Left lung (tissue), 10 donors: ENCODE data around the gene RC3H1. TPM values are rescaled to one million over a fixed set of nuclear protein-coding genes. Genes with fewer than 3 reads are reported as not detected.

Experiments
- ATAC-seq: fragments of 200-7000 bp; cut with Tn5 transposase; one replicate; pipeline ENCODE4 v1.9.1; 2020; ENCODE audit warnings: moderate library complexity
- DNase-seq, 4 donors: peaks; one replicate each; pipeline ENCODE4 v3.0.0-alpha.2; 2013 to 2020
- H3K27ac ChIP-seq, 2 donors: fragments of 200-600 bp; sonication (generic) in 1 of 2; one replicate each; pipeline versions ENCODE4 v1.5.0 to v1.8.0; 2020 to 2021
- H3K27me3 ChIP-seq, 2 donors: fragments of 200-600 bp; sonication (generic) in 1 of 2; one replicate each; pipeline versions ENCODE4 v1.5.0 to v1.8.0; 2020 to 2021
- H3K36me3 ChIP-seq, 2 donors: fragments of 200-600 bp; sonication (generic) in 1 of 2; one replicate each; pipeline versions ENCODE4 v1.5.0 to v1.8.0; 2020 to 2021
- H3K4me1 ChIP-seq, 2 donors: fragments of 200-600 bp; one replicate each; pipeline ENCODE4 v1.8.0; 2021
- H3K4me3 ChIP-seq, 2 donors: fragments of 200-600 bp; sonication (generic) in 1 of 2; one replicate each; pipeline versions ENCODE4 v1.5.0 to v1.8.0; 2020 to 2021; ENCODE audit warnings: mild to moderate bottlenecking in 1 of 2
- H3K9me3 ChIP-seq, 2 donors: fragments of 200-600 bp; sonication (generic) in 1 of 2; one replicate each; pipeline versions ENCODE4 v1.5.0 to v1.8.0; 2020 to 2021
- CTCF ChIP-seq, 2 donors: fragments of 200-600 bp; sonication (generic) in 1 of 2; IDR thresholded peaks; one replicate each; pipeline versions ENCODE4 v1.5.0 to v1.8.0; 2021; ENCODE audit warnings: antibody characterized with exemption in 2 of 2
- intact Hi-C, 2 donors: fragments of 100-400 bp; cut with DNase I; formaldehyde crosslinking; loops; one replicate each; pipeline versions ENCODE4 v1.11.2 to v1.14.2; 2022
- polyA plus RNA-seq, 6 donors: library from polyadenylated mRNA; unstranded; fragments of 120-200 nt; gene quantifications; one replicate each; pipeline ENCODE4 v1.2.1, GENCODE V29; 2013; ENCODE audit not compliant: insufficient read length in 6 of 6
- total RNA-seq, 2 donors: library from RNA; stranded (reverse); fragmentation: NEBNext Ultra II Directional; extraction: Animal tissue kit (Norgen Biotek cat#: 25700); gene quantifications; one replicate each; pipeline ENCODE4 v1.2.1, GENCODE V29; 2021
- donor health status: DM: no; HTN: yes; CAD: no.
- donor health status: DM: no; HTN: no; CAD: no.

Gene RC3H1
- total and polyA plus RNA-seq, 8 donors, result 13.3 to 35.7 (median 14.0) TPM

- no peak for DNase-seq
- ATAC-seq, result no peak
- H3K9me3 ChIP-seq, result no peaks in the 10 kb centered on the region
- H3K27me3 ChIP-seq, result no peaks in the 10 kb centered on the region
- no peaks in the 10 kb centered on the region for H3K36me3 ChIP-seq
- TF ChIP-seq CTCF (IDR thresholded peaks at IDR 0.05), result no peak
- H3K4me3 ChIP-seq, result no peak overlapping the region
- H3K27ac ChIP-seq, result no peak overlapping the region
- no peaks in the 10 kb centered on the region for H3K4me1 ChIP-seq
- intact Hi-C loops, result no loop called here
These were observed 128.5 kb downstream of the RC3H1 start for GRCh38 chr1:173893611-173894010.

GRCh38 chr1:173889885-173890284 lies 132.3 kb downstream of the RC3H1 start:
- DNase-seq (no peak), ATAC-seq (no peak)
- Histone ChIP-seq H3K9me3 (no peaks in the 10 kb centered on the region), H3K27ac (no peak overlapping the region), H3K4me3 (no peak overlapping the region), H3K36me3 (peaks cover 0 to 17% of the 10 kb centered on the region in 2 donors), H3K27me3 (no peaks in the 10 kb centered on the region), H3K4me1 (peaks cover 0 to 9% of the 10 kb centered on the region in 2 donors)
- intact Hi-C loops, result no loop called here
- TF ChIP-seq CTCF (IDR thresholded peaks at IDR 0.05), result no peak

GRCh38 chr1:173888749-173889148 lies 133.4 kb downstream of the RC3H1 start:
- no peaks in the 10 kb centered on the region for H3K9me3 ChIP-seq
- no peak overlapping the region for H3K4me3 ChIP-seq
- TF ChIP-seq CTCF (IDR thresholded peaks at IDR 0.05), result no peak
- DNase-seq (no peak), ATAC-seq (no peak)
- no peak overlapping the region for H3K27ac ChIP-seq
- no peaks in the 10 kb centered on the region for H3K27me3 ChIP-seq
- intact Hi-C loops, result no loop called here
- peaks cover 0 to 17% of the 10 kb centered on the region in 2 donors for H3K36me3 ChIP-seq
- peaks cover 0 to 9% of the 10 kb centered on the region in 2 donors for H3K4me1 ChIP-seq

- Histone ChIP-seq H3K27me3 (no peaks in the 10 kb centered on the region), H3K4me1 (peaks cover 0 to 9% of the 10 kb centered on the region in 2 donors), H3K27ac (no peak overlapping the region), H3K9me3 (no peaks in the 10 kb centered on the region), H3K36me3 (peaks cover 0 to 17% of the 10 kb centered on the region in 2 donors), H3K4me3 (no peak overlapping the region)
- TF ChIP-seq CTCF (IDR thresholded peaks at IDR 0.05), result no peak
- ATAC-seq (no peak), DNase-seq (no peak)
- intact Hi-C loops, result no loop called here
These were observed 134.5 kb downstream of the RC3H1 start for GRCh38 chr1:173887627-173888026.

GRCh38 chr1:173886746-173887611 lies 135.2 kb downstream of the RC3H1 start:
- DNase-seq (no peak), ATAC-seq (no peak)
- Histone ChIP-seq H3K4me1 (peaks cover 0 to 9% of the 10 kb centered on the region in 2 donors), H3K36me3 (peaks cover 0 to 17% of the 10 kb centered on the region in 2 donors), H3K27ac (peak overlapping the region in 1 of 2 donors; percentile 72), H3K27me3 (no peaks in the 10 kb centered on the region), H3K9me3 (no peaks in the 10 kb centered on the region), H3K4me3 (no peak overlapping the region)
- TF ChIP-seq CTCF (IDR thresholded peaks at IDR 0.05), result no peak
- intact Hi-C loops, result no loop called here
